Panc1 (cell line): ENCODE results near the gene MUL1. TPM values are rescaled to one million over a fixed set of nuclear protein-coding genes. Genes with fewer than 3 reads are reported as not detected.

Experiments
- ATAC-seq: fragments of 200-7000 bp; cut with Tn5 transposase; 2 replicates; pipeline ENCODE4 v1.9.1; 2020; ENCODE audit warnings: mild to moderate bottlenecking, moderate library complexity
- BruUV-seq: library from RNA; stranded (reverse); fragments of 400-500 nt; replicated peaks from 2 replicates; lab custom pipeline; 2021; lab: Mats Ljungman, UMichigan
- CTCF ChIA-PET: fragments of 300-600 bp; sonication (Branson Sonifier 250); formaldehyde crosslinking; loops from one replicate; lab custom pipeline; 2022; ENCODE audit warnings: antibody characterized with exemption; lab: Charles Lee
- POLR2A ChIA-PET: fragments of 300-600 bp; sonication (Branson Sonifier 250); formaldehyde crosslinking; loops from one replicate; lab custom pipeline; 2022; ENCODE audit warnings: antibody characterized with exemption; lab: Charles Lee
- DNase-seq: peaks from one replicate; pipeline ENCODE4 v3.0.0-alpha.2; 2010; ENCODE audit warnings: low read depth, low spot score
- H3K27ac ChIP-seq: 2 replicates; pipeline ENCODE4 v1.5.1; 2011; ENCODE audit warnings: mild to moderate bottlenecking, low read length, inconsistent platforms
- H3K27me3 ChIP-seq: fragments of 200-500 bp; sonication (Bioruptor generic); 2 replicates; pipeline ENCODE4 v1.6.0; 2014; ENCODE audit warnings: low read length, inconsistent platforms; ENCODE audit not compliant: control insufficient read depth, insufficient read depth
- H3K36me3 ChIP-seq: fragments of 200-500 bp; sonication (Bioruptor generic); 2 replicates; pipeline ENCODE4 v1.5.1; 2014; ENCODE audit warnings: inconsistent platforms, mild to moderate bottlenecking, low read length, moderate library complexity; ENCODE audit not compliant: control insufficient read depth, insufficient read depth
- H3K4me1 ChIP-seq: 2 replicates; pipeline ENCODE4 v1.5.1; 2011; ENCODE audit warnings: inconsistent platforms, mild to moderate bottlenecking, low read length, moderate library complexity; ENCODE audit not compliant: control insufficient read depth, insufficient read depth
- H3K4me3 ChIP-seq, 2 experiments: 2 replicates each; pipeline ENCODE4 v1.5.1; 2011 to 2012; ENCODE audit warnings: low read depth in 2 of 2, low read length in 2 of 2, mild to moderate bottlenecking in 2 of 2, inconsistent platforms in 1 of 2, moderate library complexity in 1 of 2
- H3K9me3 ChIP-seq: fragments of 200-500 bp; sonication (Bioruptor generic); 2 replicates; pipeline ENCODE4 v1.5.1; 2014; ENCODE audit warnings: low read depth, mild to moderate bottlenecking, inconsistent platforms, low read length, moderate library complexity; ENCODE audit not compliant: control insufficient read depth, insufficient read depth
- CTCF ChIP-seq: fragments of 450-650 bp; IDR thresholded peaks from 2 replicates; pipeline ENCODE4 v1.5.1; 2017; ENCODE audit warnings: mild to moderate bottlenecking
- POLR2AphosphoS5 ChIP-seq: IDR thresholded peaks from 2 replicates; pipeline ENCODE4 v1.6.1; 2012; ENCODE audit warnings: mild to moderate bottlenecking, low read depth, low read length, moderate library complexity
- REST ChIP-seq, 2 experiments: IDR thresholded peaks; 2 replicates each; pipeline ENCODE4 v1.6.1; 2011 to 2012; ENCODE audit warnings: low read depth in 2 of 2, control low read depth in 1 of 2, low read length in 1 of 2, mild to moderate bottlenecking in 1 of 2, moderate library complexity in 1 of 2; ENCODE audit not compliant: insufficient read depth in 1 of 2
- SIN3A ChIP-seq: IDR thresholded peaks from 2 replicates; pipeline ENCODE4 v1.6.1; 2012; ENCODE audit warnings: low read depth, mild to moderate bottlenecking, low read length, moderate library complexity, borderline replicate concordance; ENCODE audit not compliant: insufficient read depth
- TCF7L2 ChIP-seq: IDR thresholded peaks from 2 replicates; pipeline ENCODE4 v1.6.1; 2011; ENCODE audit warnings: mild to moderate bottlenecking, low read depth, low read length, inconsistent platforms
- in situ Hi-C: cut with HindIII; loops from 2 replicates; pipeline ENCODE4 v1.10.0; 2016; ENCODE audit warnings: low sequenced_read_pairs, low pct_unique_long_range_greater_than_20kb
- intact Hi-C: fragments of 100-400 bp; cut with micrococcal nuclease; formaldehyde crosslinking; loops from one replicate; pipeline ENCODE4 v1.10.0; 2022; ENCODE audit not compliant: unreplicated experiment
- total RNA-seq: library from RNA; stranded (reverse); gene quantifications from one replicate; pipeline ENCODE4 v1.2.1, GENCODE V29; 2021; ENCODE audit not compliant: unreplicated experiment

Gene MUL1
- total RNA-seq, 1 experiment from 2014 or later: 39.4 TPM

GRCh38 chr1:20555025-20555757 is 47.2 kb upstream of the MUL1 start:
- TF ChIP-seq CTCF (no peak), SIN3A (no peak), POLR2AphosphoS5 (no peak), REST (IDR thresholded peaks at IDR 0.05; ENCODE audit: insufficient read depth in 1 of 2, low read depth in 2 of 2, low read length in 1 of 2) (no peak), TCF7L2 (no peak)
- Histone ChIP-seq H3K36me3 (no peaks in the 10 kb centered on the region), H3K27ac (no peak overlapping the region), H3K4me1 (peaks cover 11% of the 10 kb centered on the region), H3K27me3 (peaks cover 9% of the 10 kb centered on the region), H3K4me3 (no peak overlapping the region), H3K9me3 (no peaks in the 10 kb centered on the region)
- no TSS peak for BruUV-seq
- DNase-seq (no peak), ATAC-seq (no peak)
- CTCF ChIA-PET: no interaction called here
- intact Hi-C loops (no loop called here), in situ Hi-C loops (no loop called here)
- POLR2A ChIA-PET: no interaction called here

- Histone ChIP-seq H3K4me1 (peaks cover 11% of the 10 kb centered on the region), H3K27ac (no peak overlapping the region), H3K36me3 (no peaks in the 10 kb centered on the region), H3K9me3 (no peaks in the 10 kb centered on the region), H3K4me3 (peak overlapping the region; percentile 34 to 46), H3K27me3 (peaks cover 7% of the 10 kb centered on the region; the same call in 1 of the 2 replicates)
- DNase-seq (no peak), ATAC-seq (peak; percentile 57)
- CTCF ChIA-PET: interaction anchor here (0.5 kb wide), 1 partner anchor 93 kb away, joined by 8 read pairs; no protein-coding TSS in a partner anchor
- in situ Hi-C loops: no loop called here
- TF ChIP-seq TCF7L2 (no peak), POLR2AphosphoS5 (no peak), CTCF (no peak), SIN3A (no peak), REST (IDR thresholded peaks at IDR 0.05; ENCODE audit: insufficient read depth in 1 of 2, low read depth in 2 of 2, low read length in 1 of 2) (no peak)
- intact Hi-C loops: no loop called here
- POLR2A ChIA-PET: interaction anchor here (0.6 kb wide), 1 partner anchor 169 kb away, joined by 10 read pairs; no protein-coding TSS in a partner anchor
- no TSS peak for BruUV-seq
Measured at GRCh38 chr1:20552728-20553445, 44.9 kb upstream of the MUL1 start.
